ENCODE data around the gene MPV17L2.

The MPV17L2 gene

GRCh38 chr19:18160971-18161635 lies 31.9 kb upstream of the MPV17L2 start:
- peak; percentile 40 to 70 for DNase-seq (ENCODE audit: low read depth in 2 of 2)

GRCh38 chr19:18161636-18162002 lies 31.4 kb upstream of the MPV17L2 start:
- DNase-seq (ENCODE audit: low read depth in 2 of 2), result no peak

- no peak for DNase-seq (ENCODE audit: low read depth in 2 of 2)
Measured at GRCh38 chr19:18164072-18164471, 28.9 kb upstream of the MPV17L2 start.

GRCh38 chr19:18165794-18166544 lies 27.0 kb upstream of the MPV17L2 start:
- no peak for DNase-seq (ENCODE audit: low read depth in 2 of 2)

GRCh38 chr19:18167011-18167410 lies 26.0 kb upstream of the MPV17L2 start:
- DNase-seq (ENCODE audit: low read depth in 2 of 2), result no peak

GRCh38 chr19:18167975-18168645 lies 24.9 kb upstream of the MPV17L2 start:
- DNase-seq (ENCODE audit: low read depth in 2 of 2), result peak in 1 of 2 donors; percentile 29

GRCh38 chr19:18168673-18169381 lies 24.2 kb upstream of the MPV17L2 start:
- no peak for DNase-seq (ENCODE audit: low read depth in 2 of 2)

GRCh38 chr19:18170714-18171255 lies 22.2 kb upstream of the MPV17L2 start:
- DNase-seq (ENCODE audit: low read depth in 2 of 2), result no peak

GRCh38 chr19:18171605-18172327 lies 21.3 kb upstream of the MPV17L2 start:
- no peak for DNase-seq (ENCODE audit: low read depth in 2 of 2)

GRCh38 chr19:18172331-18173053 lies 20.5 kb upstream of the MPV17L2 start:
- DNase-seq (ENCODE audit: low read depth in 2 of 2), result no peak

GRCh38 chr19:18173054-18173571 lies 19.9 kb upstream of the MPV17L2 start:
- no peak for DNase-seq (ENCODE audit: low read depth in 2 of 2)

- peak in 1 of 2 donors; percentile 57 for DNase-seq (ENCODE audit: low read depth in 2 of 2)
Measured at GRCh38 chr19:18173572-18174288, 19.3 kb upstream of the MPV17L2 start, which contains the start of gene IFI30. Gene IFI30 (plus strand): TSS chr19:18173813. CDS start chr19:18173842, 29 bp downstream.

GRCh38 chr19:18174983-18175382 lies 18.0 kb upstream of the MPV17L2 start:
- no peak for DNase-seq (ENCODE audit: low read depth in 2 of 2)

- DNase-seq (ENCODE audit: low read depth in 2 of 2), result no peak
Measured at GRCh38 chr19:18176367-18177310, 16.4 kb upstream of the MPV17L2 start.

- DNase-seq (ENCODE audit: low read depth in 2 of 2), result no peak
Measured at GRCh38 chr19:18179957-18180356, 13.1 kb upstream of the MPV17L2 start.

GRCh38 chr19:18183529-18183928 lies 9.5 kb upstream of the MPV17L2 start:
- DNase-seq (ENCODE audit: low read depth in 2 of 2), result no peak

- no peak for DNase-seq (ENCODE audit: low read depth in 2 of 2)
Measured at GRCh38 chr19:18185538-18185937, 7.5 kb upstream of the MPV17L2 start.

- no peak for DNase-seq (ENCODE audit: low read depth in 2 of 2)
Measured at GRCh38 chr19:18190278-18190677, 2.7 kb upstream of the MPV17L2 start.
